Articular chondrocyte of knee joint (primary cell): ENCODE measurements around the gene MIXL1. TPM values are rescaled to one million over a fixed set of nuclear protein-coding genes. Genes with fewer than 3 reads are reported as not detected.

Experiments
- total RNA-seq: library from RNA; depleted of rRNA; stranded (reverse); fragments of >200 nt; gene quantifications from 2 replicates; pipeline ENCODE4 v1.2.3, GENCODE V29; 2012

Gene MIXL1
- total RNA-seq: not detected in 2 replicates

DNA sequence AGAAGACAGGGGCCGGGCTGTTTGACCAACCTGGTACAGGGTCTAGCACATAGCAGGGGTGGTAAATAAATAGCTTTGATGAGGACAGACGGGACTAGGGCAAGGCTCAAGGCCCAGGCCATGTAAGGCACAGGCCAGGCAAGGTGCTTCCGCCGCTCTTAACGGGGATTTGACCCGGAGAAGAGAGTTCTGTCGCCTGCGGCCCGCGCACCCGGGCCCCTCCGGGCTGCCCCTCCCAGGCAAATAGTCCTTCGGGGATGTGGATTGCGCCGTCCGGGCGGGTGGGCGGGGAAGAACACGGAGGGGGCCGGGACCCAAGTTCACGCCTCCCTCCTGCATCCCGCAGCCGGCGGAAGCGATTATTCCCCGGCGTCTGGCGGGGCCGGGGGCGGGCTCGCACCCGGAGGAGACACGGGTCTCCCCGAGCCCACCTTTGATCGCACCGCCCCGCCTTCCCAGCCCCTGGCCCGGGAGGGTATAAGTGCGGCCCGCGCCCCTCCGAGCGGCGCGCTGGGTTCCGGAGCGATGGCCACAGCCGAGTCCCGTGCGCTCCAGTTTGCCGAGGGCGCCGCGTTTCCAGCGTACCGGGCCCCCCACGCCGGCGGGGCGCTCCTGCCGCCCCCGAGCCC, at the start of gene MIXL1:
Gene MIXL1, plus strand, starts transcription at position 508 of the 629 bp plus-strand sequence. Its CDS starts 18 bp downstream, at position 526.

DNA sequence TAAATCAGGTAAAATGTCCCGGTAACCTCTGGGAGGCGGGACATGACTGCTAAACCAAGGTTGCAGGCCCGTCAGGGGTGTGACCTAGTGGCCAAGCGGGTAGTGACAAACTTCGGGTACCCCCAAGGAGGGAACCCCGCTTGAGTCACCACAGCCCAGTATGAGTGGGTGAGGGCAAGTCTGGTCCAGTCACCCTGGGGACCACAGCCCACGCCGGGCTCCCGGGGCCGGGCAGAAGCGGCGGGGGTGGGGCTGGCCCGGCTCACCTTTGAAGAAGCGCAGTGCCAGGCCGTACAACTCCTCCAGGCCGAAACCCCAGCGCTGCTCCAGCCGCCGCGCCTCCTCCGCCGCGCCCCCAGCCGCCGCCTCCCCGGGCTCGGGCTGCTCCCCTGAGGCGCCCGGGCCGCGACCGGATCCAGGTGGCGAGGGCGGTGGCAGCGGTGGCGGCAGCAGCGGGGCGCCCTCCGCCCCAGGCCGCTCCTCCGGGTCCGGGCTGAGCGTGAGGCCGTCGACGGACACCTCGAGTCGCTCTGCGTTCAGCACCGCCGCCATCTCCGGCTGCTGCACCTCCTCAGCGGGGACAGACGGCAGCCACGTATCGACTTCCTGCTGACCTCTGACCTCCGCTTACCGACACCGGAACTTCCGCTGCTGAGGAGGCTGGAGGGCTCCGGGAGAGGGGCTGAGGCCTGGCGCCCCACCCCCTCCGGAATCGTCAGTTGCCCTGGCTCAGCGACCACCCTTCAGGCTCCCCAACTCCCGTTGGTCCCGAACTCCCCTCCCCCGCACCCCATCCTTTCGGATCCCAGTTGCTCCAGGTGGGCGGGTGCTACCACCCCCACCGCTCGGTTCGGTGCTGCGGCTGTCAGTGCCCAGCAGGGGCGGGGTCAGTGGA, 37.1 kb upstream of the MIXL1 start, which contains the start of gene ACBD3:
Gene ACBD3, minus strand, starts transcription at position 618 of the 895 bp plus-strand sequence. Its CDS starts 66 bp downstream, at position 552.

Other genes with a start within 250 kb of the MIXL1 start
- 19.6 and 24.1 TPM in 2 replicates for gene SDE2, start 224.3 kb upstream of the MIXL1 start, total RNA-seq
- gene H3-3A, start 160.9 kb upstream of the MIXL1 start, total RNA-seq: 171 and 206 TPM in 2 replicates
- 100.0 and 105 TPM in 2 replicates for gene ACBD3, start 36.9 kb upstream of the MIXL1 start, total RNA-seq
- 5.9 and 8.1 TPM in 2 replicates for gene LIN9, start 85.5 kb downstream of the MIXL1 start, total RNA-seq
- 67.2 and 72.4 TPM in 2 replicates for gene PARP1, start 184.4 kb downstream of the MIXL1 start, total RNA-seq